Skin epidermis (tissue), 12 donors: Measurements from ENCODE around the gene GUCY2D.

Source experiments
- H3K27ac ChIP-seq, 21 experiments: fragments of 200-600 bp; sonication (generic) in 11 of 21; one replicate each; pipeline ENCODE4 v1.5.0; 2020; ENCODE audit warnings: mild to moderate bottlenecking in 3 of 21, inconsistent platforms in 2 of 21, moderate library complexity in 2 of 21
- H3K4me3 ChIP-seq, 7 experiments: fragments of 200-600 bp; sonication (generic) in 2 of 7; one replicate each; pipeline ENCODE4 v1.5.0; 2020; ENCODE audit warnings: inconsistent platforms in 2 of 7, mild to moderate bottlenecking in 2 of 7, moderate library complexity in 1 of 7

The GUCY2D gene

DNA sequence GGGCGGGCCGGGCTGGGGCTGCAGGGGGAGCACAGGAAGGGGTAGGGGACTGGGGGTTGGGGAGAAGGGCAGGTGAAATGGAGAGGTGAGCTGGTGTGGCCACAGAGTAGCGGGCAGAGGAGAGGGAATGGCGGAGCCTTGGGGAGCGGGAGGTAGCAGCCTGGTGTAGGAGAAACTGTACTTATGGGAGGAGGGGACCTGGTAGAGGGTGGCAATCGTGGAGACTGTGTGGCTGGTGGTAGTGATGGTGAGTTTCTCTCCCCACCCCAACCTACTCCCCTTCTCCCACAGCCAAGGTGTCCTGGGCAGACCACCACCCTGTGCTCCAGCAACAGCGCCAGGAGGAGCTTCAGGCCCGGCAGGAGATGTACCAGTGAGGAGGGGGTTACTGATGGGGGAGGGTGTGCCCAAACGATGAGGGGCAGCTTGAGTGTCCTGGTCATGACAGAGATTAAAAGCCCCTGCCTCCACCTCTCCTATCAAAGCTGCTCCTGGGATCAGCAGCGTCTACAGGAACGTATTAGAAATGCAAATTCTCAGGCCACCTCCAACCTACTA lies 37.3 kb downstream of the GUCY2D start:
- Histone ChIP-seq H3K4me3 (peak overlapping the region in 6 of 7 experiments; percentile 14 to 36 (median 20)), H3K27ac (peak overlapping the region in 6 of 21 experiments; percentile 10 to 68 (median 47))

DNA sequence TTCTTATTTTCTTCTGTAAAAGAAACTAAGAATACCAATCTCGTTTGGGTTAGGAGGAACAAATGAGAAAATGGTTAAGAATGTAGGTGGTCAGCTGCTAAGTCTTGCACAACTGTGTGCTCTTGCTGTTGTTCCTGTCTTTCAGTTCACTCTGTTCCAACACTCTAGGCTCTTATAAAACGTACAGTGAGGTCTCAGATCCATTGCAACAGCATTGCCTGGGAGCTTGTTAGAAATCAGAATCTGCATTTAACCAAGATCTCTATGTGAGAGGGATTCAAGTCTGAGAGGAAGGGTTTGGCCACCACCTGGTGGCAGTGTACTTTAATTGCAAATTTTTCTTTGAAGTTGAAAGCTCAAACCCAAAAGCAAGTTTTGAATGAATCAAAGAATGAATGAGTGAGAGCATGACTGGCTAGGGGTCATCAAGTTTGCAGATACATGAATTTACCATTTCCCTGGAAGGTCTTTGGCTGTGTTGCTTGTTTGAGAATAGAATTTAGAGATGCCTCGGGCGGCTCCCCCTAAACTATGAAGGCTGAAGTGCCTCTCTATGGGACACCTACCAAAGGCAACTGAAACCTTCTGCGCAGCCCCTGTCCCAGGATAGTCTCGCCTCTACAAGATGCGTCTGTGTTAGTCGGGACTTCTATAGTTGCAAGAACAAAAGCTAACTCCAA lies 39.0 kb downstream of the GUCY2D start:
- peak overlapping the region in 7 of 21 experiments; percentile 2 to 68 (median 21) for H3K27ac ChIP-seq

DNA sequence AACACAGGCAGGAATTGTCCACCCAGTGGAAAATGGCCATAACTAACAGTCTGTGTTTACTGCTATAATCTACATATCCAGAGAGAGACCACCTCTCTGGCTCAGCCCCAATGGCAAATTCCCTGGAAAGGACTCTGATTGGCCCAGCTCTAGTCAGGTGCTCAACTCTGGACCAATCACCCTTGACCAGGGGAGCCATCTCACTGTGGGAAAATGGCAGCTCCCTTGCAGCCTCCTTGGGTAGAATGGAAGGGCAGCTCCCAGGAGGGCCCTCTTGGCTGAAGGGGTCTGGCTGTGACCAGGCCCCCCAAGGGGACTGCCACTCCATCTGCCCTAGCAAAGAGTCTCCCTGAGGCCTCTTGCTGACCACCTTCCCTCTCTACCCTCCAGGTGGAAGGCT lies 39.6 kb downstream of the GUCY2D start:
- no peak overlapping the region for H3K4me3 ChIP-seq
- H3K27ac ChIP-seq = peak overlapping the region in 1 of 21 experiments; percentile 68

More for the DNA sequence above, 39.0 kb downstream of the GUCY2D start:
- H3K4me3 ChIP-seq = no peak overlapping the region

DNA sequence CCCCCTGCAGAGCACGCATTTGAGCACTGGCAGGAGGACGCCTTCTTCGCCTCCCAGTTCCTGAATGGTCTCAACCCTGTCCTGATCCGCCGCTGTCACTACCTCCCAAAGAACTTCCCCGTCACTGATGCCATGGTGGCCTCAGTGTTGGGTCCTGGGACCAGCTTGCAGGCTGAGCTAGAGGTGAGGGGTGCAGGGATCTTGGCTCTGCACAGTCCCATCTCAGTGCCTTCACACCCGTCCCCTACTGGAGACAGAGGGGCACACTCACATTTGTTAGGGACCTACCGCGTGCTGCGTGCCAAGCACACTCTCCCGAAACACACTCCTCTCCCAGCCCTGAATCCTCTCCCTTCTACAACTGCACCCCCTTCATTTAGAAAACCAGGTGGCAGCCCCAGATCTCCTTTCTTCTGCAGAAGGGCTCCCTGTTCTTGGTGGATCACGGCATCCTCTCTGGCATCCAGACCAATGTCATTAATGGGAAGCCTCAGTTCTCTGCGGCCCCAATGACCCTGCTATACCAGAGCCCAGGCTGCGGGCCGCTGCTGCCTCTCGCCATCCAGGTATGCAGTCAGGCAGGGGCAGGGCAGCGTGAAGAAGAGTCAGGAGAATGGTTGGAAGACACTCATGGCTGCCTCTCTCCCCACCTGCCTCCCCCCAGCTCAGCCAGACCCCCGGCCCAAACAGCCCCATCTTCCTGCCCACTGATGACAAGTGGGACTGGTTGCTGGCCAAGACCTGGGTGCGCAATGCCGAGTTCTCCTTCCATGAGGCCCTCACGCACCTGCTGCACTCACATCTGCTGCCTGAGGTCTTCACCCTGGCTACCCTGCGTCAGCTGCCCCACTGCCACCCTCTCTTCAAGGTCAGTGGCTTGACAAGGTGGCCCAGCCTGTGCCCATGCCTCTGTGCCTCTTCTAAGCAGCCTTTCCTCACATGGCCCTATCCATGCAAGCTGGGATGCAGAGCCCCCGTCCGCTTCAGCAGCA lies 42.7 kb downstream of the GUCY2D start:
- Histone ChIP-seq H3K27ac (no peak overlapping the region), H3K4me3 (no peak overlapping the region)

DNA sequence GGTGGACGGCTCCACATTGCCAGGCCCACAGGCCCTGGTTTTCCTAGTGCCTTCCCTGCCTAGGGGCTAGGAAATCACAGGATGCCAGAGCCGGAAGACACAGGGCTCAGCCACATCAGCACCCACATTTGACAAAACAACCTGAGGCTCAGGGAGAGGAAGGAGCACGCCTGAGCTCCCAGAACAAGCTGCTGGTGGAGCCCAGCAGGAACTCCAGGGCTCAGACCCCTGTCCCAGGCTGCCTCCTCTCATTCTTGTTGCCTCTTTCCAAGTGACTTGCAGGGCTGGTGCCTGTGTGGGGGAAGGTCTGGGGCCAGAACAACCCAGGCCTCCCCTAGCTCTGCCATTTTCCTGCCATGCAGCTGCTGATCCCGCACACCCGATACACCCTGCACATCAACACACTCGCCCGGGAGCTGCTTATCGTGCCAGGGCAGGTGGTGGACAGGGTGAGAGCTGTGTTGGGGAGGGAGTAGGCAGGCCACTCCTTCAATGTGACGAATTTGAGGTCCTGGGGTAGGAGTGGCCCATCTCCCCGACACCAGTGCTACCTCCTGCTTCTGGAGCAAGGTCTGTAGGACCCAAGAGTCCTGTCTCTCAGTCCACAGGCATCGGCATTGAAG lies 44.0 kb downstream of the GUCY2D start:
- H3K27ac ChIP-seq = no peak overlapping the region
- H3K4me3 ChIP-seq = no peak overlapping the region

DNA sequence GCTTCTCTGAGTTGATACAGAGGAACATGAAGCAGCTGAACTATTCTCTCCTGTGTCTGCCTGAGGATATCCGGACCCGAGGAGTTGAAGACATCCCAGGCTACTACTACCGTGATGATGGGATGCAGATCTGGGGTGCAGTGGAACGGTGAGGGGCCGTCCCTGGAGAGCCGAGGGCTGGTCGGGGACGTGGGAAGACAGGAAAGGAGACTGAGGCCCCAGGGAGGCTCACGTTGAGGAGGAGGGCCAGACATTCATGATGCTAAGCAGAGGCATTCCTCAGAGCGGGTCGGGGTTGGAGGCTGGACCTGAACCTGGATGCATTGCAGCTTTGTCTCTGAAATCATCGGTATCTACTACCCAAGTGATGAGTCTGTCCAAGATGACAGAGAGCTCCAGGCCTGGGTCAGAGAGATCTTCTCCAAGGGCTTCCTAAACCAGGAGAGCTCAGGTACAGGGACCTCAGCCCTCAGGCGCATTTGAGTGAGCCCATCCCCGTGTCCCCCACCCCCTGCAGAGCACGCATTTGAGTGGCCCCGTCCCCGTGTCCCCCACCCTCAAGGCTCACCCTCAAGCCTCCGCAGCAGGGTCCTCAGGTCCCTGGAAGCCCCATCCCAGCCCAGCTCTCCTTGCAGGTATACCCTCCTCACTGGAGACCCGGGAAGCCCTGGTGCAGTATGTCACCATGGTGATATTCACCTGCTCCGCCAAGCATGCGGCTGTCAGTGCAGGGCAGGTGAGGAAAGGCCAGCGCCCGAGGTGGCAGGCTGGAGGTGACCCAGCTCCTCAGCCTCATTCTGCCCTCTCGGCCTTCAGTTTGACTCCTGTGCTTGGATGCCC lies 44.7 kb downstream of the GUCY2D start:
- no peak overlapping the region for H3K27ac ChIP-seq

DNA sequence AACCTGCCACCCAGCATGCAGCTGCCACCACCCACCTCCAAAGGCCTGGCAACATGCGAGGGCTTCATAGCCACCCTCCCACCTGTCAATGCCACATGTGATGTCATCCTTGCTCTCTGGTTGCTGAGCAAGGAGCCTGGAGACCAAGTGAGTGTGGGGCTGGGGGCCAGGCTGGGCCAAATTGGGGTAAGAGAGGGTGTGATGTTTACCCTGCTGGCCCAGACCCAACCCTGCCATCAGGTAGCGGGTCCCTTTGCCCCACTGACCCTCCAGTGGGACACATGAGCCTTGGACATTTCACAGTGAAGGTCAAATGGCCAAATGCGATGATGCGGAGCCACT lies 45.3 kb downstream of the GUCY2D start:
- Histone ChIP-seq H3K4me3 (no peak overlapping the region), H3K27ac (no peak overlapping the region)

More for the DNA sequence above, 44.7 kb downstream of the GUCY2D start:
- no peak overlapping the region for H3K4me3 ChIP-seq

DNA sequence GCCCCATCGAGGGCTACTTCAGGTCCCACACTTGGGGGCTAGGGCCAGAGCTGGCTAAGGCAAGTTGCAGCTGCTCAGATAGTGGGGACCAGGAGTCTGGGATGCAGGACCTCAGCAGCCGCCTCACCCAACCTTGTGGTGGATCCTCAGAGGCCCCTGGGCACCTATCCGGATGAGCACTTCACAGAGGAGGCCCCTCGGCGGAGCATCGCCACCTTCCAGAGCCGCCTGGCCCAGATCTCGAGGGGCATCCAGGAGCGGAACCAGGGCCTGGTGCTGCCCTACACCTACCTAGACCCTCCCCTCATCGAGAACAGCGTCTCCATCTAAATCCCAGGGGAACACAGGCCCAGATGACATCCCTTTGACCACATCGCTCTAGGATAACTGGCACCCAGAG lies 45.8 kb downstream of the GUCY2D start:
- no peak overlapping the region for H3K27ac ChIP-seq
- no peak overlapping the region for H3K4me3 ChIP-seq

DNA sequence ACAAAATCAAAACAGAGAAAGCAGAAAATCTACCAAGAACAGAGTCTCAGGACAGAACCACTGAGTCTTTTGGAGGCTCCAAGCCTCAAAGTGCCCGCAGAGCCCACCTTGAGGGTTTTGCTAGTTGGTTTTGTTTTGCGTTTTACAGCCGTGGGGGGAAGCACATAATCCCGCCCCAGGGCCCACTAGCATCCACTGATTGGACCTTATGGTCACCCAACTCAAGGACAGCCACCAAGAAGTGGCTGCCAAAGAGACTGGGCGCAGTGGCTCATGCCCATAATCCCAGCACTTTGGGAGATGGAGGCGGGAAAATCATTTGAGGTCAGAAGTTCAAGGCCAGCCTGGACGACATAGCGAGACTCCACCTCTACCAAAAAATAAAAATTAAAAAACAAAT lies 46.3 kb downstream of the GUCY2D start:
- H3K27ac ChIP-seq = no peak overlapping the region
- H3K4me3 ChIP-seq = no peak overlapping the region

DNA sequence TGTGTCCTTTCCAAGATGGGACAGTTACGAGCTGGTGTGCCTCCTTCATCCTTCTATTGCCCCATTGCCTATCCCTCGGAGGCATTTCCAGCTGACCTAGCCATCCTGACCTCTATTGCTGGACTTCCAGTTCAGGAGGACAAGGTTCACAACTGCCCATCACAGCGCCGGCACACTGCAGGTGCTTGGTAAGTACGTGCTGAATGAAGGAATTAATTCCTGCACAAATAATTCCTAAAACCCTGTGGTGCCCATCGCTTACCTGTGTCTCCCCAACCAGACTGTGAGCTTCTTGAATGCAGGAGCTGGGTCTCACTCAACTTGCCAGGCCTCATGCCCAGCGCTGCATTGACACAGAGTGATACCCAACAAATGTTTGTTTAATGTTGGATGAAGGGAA lies 49.4 kb downstream of the GUCY2D start:
- Histone ChIP-seq H3K27ac (no peak overlapping the region), H3K4me3 (no peak overlapping the region)

DNA sequence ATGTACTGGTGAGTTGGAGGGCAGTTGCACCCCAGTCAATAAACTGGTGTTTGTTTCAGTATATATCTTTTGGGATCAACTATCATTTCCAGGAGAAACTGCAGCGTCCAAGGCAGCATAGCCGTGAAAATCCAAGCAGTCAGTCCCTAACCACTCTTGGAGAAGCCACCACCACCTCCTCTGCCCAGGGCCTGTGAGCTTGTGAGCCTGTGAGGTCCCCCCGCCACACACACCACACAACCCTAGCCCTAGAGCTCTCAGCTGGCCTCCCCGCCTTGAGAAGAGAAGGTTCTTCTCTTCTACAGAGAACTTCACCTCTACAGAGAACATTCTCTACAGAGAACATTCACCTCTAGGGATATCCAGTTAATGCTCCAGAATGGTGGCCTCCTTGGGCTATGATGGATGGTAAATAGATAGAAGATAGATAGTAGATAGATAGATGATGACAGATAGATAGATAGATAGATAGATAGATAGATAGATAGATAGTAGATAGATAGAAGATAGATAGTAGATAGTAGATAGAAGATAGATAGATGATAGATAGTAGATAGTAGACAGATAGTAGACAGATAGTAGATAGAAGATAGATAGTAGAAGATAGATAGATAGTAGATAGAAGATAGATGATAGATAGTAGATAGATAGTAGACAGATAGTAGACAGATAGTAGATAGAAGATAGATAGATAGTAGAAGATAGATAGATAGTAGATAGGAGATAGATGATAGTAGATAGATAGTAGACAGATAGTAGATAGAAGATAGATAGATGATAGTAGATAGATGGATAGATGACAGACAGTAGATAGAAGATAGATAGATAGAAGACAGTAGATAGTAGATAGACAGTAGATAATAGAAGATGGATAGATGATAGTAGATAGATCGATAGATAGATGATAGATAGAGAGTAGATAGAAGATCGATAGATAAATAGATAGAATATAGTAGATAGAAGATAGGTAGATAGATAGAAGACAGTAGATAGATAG lies 50.1 kb downstream of the GUCY2D start:
- no peak overlapping the region for H3K4me3 ChIP-seq
- H3K27ac ChIP-seq = no peak overlapping the region

DNA sequence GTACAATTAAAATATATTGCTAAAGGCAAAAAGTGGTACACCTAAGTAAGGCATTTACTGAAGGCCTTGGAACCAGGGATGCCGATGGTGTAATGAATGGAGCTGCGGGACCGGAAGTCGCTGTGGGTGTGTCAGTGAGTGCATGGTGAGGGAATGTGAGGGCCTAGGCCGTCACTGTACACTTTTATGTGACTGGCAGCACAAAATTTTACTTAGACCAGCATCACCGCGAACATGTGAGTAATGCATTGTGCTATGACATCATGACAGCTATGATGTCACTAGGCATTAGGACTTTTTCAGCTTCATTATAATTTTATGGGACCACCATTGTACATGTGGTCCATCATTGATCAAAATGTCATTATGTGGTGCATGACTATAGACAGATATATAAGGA lies 51.2 kb downstream of the GUCY2D start:
- Histone ChIP-seq H3K27ac (peak overlapping the region in 1 of 21 experiments; percentile 31), H3K4me3 (no peak overlapping the region)

DNA sequence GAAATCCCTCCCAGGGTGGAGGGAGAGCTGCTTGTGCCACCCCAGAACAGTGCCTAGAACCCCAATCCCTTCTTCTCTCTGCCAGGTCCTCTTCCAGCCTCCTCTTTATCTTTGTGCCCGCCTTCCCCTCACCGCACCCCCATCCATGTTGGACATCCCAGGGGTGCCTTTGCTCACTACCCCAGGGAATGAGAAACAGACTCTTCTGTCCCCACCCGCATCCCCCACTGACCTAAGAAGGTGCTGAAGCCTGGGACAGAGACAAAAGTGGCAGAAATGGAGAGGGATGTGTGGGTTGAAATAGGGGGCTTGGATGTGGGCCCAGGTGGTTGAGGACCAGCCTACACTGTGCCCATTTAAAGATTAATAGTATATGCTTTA lies 53.4 kb downstream of the GUCY2D start:
- Histone ChIP-seq H3K27ac (peak overlapping the region in 5 of 21 experiments; percentile 7 to 82 (median 51)), H3K4me3 (no peak overlapping the region)

DNA sequence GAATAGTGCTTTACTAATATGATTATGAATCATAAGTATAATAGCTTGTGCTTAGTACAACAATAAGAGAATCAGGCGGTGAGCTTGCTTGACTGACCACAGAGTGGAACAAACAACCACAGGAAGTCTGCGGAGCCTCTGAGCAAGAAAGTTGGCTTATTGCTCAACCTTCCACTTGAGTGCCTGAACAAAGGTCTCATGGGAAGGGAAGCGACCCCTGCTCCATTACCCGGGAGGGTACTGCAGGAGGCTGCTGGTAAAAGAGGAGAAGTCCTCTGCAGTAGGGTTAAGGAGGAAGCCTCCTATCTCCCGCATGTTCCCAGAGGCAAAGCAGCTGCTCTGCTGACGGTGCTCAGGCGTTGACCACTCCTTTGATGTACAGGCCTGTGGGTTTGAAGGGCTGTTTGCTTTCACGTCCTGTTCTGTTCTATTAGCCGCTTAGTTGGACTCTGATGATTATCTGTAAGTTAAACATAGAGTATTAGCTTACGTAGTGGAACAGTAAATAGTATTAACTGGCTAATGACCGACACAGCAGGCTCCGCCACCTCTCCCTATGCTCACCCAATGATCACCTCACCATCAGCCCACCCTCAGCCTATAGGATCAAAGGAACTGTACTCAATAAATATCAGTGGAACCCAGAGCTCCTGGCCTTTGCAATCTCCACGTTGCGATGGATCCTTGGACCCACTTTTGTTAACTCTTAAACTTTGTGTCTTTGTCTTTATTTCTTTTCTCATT lies 54.0 kb downstream of the GUCY2D start:
- Histone ChIP-seq H3K27ac (peak overlapping the region in 7 of 21 experiments; percentile 7 to 82 (median 27)), H3K4me3 (no peak overlapping the region)

DNA sequence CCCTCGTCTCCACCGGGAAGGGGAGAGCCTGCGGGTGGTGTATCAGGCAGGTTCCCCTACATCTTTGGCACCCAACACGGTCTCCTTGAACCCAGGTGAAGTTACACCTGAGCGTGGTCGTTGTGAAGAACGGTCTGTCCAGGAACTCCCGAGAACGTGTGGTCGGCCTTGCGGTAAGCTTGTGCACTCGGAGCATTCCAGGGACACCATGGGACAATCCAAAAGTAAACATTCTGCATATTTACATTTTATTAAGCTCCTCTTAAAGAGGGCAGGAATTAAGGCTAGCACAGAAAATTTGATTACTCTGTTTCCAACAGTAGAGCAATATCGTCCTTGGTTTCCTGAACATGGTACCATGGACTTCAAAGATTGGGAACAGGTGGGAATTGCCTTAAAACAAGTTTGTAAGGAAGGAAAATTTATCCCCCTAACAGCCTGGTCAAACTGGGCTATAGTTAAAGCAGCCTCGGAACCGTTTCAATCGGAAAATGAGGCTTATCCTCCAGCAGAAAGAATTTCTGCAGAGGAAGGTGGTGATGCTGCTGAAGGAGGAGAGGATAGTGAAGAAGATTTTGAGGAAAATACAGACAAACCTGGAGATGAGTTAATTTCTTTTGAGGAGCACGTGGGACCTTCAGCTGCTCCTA lies 54.7 kb downstream of the GUCY2D start:
- no peak overlapping the region for H3K4me3 ChIP-seq
- peak overlapping the region in 1 of 21 experiments; percentile 7 for H3K27ac ChIP-seq

DNA sequence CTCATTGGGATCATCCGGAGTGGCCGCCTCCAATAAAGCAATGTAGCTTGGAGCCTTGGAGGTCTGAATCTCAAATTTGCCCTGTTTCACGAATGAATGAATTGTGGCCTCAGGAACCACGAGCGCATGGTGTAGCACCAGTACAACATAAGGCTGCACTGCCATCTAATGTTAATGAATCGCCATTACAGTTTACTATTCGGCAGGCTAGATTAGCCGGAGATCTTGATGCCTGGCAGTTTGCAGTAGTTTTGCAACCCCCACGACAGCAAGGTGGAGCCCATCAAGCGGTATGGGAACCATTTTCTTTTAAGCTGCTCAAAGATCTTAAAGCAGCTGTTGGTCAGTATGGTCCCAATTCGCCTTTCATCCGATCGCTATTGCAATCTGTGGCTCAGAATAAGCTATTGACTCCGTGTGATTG lies 55.3 kb downstream of the GUCY2D start:
- Histone ChIP-seq H3K27ac (no peak overlapping the region), H3K4me3 (no peak overlapping the region)

DNA sequence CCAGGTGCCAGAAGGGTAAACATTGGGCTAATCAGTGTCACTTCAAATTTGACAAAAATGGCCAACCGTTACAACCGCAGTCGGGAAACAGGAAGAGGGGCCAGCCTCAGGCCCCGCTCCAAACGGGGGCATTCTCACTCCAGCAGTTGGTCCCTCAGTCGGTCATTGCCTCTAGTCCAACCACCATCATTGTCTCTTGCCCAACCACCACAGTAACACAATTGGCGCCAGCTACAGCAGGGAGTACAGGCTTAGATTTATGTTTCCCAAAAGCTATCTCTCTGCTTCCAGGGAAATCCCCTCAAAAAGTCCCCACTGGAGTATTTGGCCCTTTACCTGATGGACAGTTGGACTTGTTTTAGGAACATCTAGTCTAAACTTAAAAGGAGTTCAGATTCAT lies 56.7 kb downstream of the GUCY2D start:
- Histone ChIP-seq H3K4me3 (no peak overlapping the region), H3K27ac (no peak overlapping the region)
